Femur (tissue), 1 donor: ENCODE results near the gene TSSK6.

ENCODE experiments used
- DNase-seq: peaks from one replicate; pipeline ENCODE4 v3.0.0-alpha.2; 2017

The TSSK6 gene

DNA sequence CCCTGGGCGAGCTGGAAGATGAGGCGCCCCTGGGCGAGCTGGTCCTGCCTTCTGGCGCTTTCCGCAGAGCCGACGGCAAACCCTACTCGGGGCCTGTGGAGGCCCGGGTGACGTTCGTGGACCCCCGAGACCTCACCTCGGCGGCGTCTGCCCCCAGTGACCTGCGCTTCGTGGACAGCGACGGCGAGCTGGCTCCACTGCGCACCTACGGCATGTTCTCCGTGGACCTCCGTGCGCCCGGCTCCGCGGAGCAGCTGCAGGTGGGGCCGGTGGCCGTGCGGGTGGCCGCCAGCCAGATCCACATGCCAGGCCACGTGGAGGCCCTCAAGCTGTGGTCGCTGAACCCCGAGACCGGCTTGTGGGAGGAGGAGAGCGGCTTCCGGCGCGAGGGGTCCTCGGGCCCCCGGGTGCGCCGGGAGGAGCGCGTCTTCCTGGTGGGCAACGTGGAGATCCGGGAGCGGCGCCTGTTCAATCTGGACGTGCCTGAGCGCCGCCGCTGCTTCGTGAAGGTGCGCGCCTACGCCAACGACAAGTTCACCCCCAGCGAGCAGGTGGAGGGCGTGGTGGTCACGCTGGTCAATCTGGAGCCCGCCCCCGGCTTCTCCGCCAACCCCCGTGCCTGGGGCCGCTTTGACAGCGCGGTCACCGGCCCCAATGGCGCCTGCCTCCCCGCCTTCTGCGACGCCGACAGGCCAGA is 29.1 kb upstream of the TSSK6 start:
- peak; percentile 16 for DNase-seq

DNA sequence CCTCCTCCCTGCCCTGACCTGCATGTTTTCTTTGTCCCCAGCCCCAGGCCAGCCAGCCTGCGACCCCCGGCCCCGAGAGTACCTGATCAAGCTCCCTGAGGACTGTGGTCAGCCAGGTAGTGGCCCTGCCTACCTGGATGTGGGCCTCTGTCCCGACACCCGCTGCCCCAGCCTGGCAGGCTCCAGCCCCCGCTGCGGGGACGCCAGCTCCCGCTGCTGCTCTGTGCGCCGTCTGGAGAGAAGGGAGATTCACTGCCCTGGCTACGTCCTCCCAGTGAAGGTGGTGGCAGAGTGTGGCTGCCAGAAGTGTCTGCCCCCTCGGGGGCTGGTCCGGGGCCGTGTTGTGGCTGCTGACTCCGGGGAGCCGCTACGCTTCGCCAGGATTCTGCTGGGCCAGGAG is 28.3 kb upstream of the TSSK6 start:
- peak; percentile 19 for DNase-seq

DNA sequence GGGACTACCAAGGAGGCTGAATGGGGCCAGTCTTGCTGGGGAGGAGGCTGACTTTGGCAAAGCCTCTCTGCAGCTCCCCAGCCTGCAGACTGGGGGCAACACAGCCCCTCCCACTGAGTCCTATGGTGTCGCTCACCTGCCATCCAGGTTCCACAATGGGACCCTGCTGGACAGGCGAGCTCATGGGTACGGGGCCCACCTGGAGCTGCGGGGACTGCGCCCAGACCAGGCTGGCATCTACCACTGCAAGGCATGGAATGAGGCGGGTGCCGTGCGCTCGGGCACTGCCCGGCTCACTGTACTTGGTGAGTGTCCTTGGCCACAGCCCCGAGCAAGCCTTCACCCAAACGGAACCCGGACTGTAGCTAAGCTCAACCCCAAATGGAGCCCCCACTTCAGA is 27.8 kb upstream of the TSSK6 start:
- peak; percentile 22 for DNase-seq

DNA sequence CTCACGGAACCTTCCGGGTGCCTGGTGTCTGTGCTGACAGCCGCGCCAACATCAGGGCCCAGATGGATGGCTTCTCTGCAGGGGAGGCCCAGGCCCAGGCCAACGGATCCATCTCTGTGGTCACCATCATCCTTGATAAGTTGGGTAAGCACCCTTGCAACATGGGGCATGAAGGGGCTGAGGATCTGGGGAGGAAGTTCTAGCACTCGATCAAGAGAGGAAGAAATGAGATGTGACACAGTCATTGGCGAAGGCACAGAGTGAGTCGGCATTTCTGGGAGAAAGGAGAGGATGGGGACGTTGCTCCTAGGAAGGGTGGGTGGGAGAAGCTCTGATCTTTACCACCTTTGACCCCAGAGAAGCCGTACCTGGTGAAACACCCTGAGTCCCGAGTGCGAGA is 27.2 kb upstream of the TSSK6 start:
- DNase-seq = peak; percentile 32

DNA sequence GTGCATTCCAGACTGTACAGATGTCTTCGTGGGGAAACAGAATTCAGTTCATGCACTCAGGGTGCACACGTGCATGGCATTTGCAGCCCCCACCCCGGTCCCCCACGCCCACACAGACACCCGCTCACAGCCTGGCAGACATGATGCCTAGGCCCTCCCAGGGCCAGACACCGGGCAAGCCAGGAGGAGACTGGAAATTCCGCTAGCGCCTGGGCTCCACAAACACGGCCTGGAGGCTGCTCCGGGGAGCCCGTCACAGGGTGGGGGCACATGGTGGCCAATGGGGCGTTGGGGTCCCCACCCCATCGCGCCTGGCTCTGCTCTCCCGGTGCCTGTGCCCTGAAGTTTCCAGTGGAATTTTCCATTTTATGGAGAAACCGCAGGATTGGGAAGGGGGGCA is 26.3 kb upstream of the TSSK6 start:
- DNase-seq = peak; percentile 76

DNA sequence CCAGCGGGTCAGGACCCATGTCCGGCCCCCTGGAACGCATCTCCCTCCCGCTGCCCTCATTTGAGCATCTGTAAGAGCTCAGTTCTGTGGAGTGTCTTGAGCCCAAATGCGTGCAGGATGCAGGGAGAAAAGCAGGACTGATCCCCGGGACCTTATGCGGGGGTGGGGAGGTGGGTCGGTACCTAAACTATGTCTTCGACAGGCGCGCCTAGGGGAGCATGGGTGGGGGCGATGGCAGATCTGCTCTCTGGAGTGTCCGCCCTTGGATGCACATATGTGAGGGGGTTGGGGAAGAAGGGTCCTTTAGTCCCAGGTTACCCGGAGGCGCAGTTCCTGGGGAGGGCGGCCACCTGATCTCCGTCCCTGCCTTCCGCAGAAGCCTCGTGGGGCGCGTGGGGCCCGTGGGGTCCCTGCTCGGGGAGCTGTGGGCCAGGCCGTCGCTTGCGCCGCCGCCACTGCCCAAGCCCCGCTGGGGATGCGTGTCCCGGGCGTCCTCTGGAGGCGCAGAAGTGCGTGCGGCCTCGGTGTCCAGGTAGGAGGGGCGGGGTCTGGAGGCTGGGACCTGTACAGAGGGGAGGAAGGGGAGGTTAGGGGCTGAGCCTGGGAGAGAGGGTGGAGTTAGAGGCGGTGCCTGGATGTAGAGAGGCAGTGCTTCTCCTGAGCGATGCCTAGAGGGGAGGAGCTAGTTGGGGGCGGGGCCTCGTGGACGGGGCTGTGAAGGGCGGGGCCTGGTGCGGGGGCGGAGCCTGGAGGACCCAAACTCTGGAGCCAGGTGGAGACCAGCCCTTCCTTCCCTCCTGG is 25.6 kb upstream of the TSSK6 start:
- peak; percentile 81 for DNase-seq

DNA sequence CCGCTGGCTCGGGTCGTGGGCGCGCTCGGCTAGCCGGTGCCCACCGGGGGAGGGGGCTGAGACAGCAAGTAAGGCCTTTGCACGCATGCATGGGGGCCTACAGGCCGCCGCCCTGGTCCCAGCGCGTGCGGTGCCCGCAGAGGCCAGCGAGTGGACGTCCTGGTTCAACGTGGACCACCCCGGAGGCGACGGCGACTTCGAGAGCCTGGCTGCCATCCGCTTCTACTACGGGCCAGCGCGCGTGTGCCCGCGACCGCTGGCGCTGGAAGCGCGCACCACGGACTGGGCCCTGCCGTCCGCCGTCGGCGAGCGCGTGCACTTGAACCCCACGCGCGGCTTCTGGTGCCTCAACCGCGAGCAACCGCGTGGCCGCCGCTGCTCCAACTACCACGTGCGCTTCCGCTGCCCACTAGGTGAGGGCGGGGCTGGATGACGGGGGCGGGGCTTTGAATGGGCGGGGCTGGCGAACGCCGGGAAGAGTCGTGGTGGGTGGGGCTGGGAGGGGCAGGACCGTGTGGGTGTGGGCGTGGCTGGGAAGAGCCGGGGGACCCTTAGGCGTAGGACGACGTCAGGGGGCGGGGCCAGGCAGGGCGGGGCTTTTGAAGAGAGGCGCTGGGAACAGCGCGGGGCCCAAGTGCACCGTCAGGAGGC is 24.8 kb upstream of the TSSK6 start:
- DNase-seq = peak; percentile 89

DNA sequence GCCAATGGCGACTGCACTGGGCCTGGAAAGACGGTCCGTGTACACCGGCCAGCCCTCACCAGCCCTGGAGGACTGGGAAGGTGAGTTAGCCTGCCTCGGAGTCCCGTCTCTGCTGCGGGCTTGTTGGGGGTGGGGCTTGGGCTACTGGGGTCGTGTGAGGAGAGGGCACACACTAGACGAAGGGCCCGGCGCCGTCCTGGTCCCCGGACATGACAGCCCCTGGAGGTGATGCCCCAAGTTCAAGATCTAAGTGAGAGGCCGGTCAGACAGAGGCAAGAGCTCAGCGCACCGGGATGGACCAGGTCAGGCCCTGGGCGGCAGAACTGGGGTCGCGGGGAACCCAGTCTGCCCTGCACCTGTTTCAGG is 24.3 kb upstream of the TSSK6 start:
- peak; percentile 24 for DNase-seq

DNA sequence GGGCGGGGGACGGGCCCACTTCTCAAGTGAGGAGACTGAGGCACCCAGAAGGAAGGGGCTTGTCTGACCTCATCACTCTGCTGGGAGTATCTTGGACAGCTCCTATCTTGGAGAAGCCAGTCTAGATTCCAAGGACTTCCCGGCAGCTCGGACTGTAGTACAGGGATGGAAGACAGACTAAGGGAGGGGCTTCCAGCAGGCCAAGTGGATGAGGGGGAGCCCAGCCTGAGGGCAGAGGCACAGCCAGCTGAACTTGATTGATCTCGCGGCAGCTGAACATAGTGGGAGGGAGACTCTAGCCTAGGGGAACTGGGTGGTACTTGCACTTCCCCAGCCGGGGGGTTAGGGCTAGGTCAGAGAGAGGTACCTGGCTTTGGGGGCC is 23.4 kb upstream of the TSSK6 start:
- peak; percentile 71 for DNase-seq

DNA sequence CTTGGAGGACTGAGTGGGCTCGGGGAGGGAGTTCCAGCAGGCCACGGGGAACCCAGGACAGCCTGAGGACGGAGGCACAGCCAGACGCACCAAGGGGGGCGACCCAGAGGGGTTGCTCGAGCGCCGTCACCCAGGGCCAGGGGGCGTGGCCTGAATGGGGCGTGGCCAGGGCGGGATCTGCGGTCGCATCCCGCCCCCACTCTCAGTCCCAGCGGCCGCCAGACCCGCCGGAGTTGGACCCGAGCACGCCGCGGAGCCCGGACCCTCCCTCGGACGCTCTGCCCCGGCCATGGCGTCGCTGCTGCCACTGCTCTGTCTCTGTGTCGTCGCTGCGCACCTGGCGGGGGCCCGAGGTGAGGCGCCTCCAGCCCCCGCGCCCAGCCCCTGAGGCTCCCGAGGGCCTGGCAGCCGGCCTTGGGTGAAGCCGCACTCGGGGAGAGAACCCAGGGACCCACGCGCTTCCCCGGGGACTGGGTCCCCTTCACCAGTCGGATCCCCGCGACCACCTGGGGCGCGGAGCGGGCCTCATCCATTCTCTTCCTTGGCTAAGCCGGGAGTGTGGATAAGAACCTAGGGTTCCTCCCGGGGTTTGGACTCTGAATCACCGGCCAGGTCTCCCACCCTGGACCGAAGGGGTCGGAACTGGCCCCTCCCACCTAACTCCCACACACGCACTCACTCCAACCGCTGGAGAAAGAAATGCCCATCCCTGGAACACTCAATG is 22.9 kb upstream of the TSSK6 start, which contains the start of gene CILP2:
Gene CILP2, plus strand, starts transcription at position 205 of the 724 bp plus-strand sequence. Its CDS starts 85 bp downstream, at position 290.
- peak; percentile 80 for DNase-seq

DNA sequence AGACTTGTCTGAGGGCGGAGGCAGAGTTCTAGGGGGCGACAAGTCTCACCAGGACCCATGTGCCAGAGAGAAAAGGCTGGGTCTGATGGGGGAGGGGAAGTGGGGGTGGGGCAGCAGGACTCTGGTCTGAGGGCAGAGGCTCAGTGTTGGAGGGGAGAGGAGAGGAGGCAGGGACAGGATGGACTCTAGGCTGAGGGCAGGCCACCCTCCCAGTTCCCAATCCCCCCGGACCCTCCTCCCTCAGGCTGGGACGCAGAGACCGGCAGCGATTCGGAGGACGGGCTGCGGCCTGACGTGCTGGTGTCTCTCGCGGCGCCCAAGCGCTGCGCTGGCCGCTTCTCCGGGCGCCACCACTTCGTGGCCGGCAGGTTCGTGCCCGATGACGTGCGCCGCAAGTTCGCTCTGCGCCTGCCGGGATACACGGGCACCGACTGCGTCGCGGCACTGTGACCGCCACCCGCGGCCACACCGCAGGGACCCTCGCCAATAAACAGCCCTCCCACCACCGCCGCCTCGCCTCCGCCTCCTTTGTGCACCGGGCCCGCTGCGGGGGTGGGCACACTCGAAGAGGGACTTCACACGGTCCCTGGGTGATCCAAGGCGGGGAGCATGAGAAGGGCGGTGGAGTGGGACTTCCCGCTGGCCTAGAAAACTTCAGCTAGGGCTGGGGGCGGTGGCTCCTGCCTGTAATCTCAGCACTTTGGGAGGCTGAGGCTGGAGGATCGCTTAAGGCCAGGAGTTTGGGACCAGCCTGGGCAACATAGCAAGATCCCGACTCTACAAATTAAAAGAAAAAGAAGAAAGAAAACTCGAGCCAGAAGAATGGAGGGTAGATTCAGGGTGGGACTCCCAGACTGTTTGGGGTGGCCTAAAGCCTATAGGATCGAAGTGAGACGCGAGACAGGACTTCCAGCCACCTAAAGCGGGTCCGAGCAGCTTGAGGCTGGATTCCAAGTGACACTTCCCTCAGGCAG is 22.0 kb upstream of the TSSK6 start:
- peak; percentile 40 for DNase-seq

DNA sequence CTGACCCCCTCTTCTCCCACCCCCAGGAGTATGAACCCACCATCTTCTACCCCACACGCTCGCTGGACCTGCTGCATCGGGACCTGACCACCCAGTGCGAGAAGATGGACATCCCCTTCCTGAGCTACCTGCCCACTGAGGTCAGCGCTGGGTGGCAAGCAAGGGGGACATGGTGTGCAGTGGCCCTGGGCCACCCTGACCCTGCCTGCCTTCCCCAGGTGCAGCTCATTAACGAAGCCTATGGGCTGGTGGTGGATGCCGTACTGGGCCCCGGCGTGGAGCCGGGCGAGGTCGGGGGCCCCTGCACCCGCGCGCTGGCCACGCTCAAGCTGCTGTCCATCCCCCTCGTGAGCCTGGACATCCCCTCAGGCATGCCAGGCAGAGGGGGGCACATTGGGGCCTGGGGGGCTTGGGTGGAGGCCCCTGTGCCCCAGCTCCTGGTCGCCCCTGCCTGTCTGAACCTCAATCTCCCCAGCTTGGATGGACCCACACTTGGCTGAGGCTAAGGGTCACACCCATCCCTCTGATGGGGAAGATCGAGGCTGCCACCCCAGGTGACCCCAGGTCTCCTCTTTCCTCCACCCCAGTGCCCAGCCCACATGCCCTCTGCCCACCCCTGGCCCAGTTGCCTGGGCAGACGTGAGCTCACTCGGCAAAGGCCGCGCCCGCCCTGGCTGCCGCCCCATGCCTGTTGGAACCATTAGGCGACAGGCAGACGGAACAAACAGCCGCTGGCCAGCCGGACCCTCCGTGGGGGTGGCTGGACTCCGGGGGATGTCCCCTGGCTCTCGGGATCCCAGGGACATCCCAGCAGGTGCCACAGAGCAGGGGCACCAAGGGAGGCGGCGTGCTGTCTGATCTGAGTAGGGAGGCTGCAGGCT is 20.2 kb upstream of the TSSK6 start:
- peak; percentile 35 for DNase-seq

DNA sequence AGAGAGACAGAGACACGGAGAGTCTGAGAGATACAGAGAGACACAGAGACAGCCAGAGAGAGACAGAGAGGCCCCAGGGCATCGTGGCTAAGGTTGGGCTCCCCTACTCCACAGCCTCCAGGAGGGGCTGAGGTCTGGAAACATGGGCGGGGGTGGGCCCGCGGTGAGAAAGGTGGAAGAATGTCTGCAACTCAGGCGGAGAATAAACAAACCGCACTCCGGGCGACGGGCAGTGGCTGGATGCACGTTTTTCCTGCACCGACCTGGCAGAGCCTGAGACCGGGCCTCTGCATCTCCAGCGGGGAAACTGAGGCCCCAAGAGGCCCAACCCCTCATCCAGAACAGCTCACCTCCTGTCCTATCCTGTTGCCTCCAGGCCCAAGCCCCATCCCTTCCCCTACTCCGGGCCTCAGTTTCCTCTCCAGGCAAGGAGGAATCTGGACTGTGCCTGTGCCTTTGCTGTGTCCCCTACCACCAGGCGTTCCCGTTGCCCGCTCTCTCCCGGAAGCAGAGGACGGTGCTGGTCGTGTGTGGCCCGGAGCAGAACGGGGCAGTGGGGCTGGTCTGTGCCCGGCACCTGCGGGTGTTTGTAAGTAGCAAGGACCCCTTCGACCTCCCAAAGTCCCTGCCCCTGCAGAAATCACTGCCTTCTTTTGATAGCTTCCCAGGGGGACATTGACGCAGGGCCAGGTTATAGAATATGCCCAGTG is 19.4 kb upstream of the TSSK6 start:
- peak; percentile 38 for DNase-seq

DNA sequence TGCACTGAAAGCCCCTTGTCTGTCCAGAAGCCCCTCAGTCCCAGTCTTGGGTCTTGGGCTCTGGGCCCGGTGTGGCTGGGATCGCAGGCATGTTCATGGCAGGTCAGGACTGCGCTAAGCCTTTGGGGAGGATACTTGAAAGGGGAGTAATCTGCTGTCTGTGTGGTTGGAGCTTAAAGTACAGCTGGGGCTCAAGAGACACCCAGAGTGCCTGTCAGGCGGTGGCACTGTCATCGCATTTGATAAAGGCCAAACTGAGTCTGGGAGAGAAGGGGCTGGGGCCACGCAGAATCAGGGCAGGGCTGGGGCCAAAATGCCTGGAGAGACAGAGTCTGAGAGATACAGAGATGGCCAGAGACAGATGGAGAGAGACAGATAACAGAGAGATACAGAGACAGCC is 18.5 kb upstream of the TSSK6 start:
- peak; percentile 40 for DNase-seq

DNA sequence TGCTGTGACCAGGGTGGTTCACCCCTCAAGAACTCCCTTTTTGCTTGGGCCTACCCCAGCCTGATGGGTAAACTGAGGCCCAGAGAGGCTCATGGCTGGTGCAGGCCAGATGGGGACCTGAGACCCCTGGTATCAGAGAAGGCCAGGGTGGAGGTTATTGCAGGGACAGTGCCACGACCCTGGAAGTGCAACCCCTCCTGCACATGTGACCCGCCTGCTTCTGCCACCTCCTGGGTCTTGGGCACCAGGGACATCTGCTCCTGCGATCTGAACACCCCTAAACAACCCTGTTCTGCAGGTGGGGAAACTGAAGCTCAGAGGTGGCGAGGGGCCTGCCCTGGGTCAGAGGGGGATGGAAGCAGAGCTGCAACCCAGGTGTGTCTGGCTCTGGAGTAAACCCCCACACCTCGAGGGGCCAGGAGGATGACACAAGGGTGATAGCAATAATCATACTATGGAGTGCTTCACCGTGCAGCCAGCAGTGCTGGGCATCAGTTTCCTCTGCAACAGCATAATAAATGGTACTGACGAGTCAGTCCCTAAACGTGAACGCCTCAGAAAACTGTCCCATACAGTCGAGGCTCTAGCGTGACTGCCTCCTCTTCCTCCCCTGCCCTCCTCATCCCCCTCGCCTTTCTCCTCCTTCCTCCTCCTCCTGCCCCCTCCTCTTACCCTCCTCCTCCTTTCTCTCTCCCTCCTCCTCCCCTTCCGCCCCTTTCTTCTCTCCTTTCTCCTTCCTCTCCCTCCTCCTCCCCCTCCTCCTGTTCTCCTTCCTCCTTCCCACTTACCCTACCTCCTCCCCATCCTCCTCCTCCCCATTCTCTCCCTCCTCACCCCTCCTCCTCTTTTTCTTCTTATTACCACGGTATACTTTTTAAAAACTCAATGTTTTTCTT is 17.7 kb upstream of the TSSK6 start:
- DNase-seq = no peak

DNA sequence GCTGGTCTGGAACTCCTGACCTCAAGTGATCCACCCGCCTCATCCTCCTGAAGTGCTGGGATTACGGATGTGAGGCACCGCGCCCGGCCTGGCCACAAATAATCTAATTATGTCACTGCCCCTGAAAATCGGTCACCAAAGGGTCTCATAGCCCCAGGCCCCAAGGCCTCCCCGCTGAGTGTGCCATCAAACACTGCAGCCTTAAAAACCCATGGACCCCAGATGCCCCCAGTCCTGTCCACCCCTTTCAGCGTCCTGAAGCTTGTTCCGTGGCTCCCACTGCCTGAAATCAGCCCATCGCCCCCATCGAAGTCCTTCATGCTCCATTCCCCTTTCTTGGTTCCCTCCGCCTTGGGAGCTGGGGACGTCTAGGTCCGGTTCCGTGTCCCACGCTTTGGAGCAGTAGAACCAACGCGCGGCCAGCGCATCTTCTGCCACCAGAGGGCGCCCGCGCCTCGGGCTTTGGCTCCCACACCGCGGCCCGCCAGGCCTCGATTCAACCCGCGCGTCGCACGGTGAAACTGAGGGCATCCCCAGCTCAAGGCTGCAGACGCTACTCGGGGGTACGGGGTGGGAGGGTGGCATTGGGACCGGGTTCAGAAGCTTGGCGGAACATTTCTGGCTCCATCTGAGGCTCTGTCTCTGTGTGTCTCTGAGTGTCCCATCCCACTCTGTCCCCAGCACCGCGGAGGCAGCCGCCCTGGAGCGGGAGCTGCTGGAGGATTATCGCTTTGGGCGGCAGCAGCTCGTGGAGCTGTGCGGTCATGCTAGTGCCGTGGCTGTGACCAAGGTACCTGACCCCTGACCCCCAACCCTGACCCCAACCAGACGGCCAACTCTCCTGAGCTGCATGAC is 16.8 kb upstream of the TSSK6 start:
- DNase-seq = peak; percentile 87

DNA sequence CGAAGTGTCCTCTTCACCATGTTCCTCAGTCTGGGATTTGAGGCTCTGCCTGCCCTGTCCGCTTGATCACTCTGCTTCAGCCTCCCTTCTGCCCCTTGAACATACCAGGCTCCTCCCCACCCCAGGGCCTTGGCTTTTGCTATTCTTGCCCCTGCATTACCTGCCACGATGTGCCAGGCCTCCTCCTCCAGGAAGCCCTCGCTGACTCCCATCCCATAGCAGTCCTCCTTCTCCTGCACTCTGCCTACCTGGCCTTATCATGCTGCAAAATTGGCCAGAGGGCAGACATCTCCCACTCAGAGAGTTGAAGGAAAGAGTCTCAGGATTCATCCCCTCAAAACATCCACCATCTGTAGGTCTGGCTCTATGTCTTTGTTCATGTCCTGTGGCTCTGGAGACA is 15.5 kb upstream of the TSSK6 start:
- DNase-seq = no peak

DNA sequence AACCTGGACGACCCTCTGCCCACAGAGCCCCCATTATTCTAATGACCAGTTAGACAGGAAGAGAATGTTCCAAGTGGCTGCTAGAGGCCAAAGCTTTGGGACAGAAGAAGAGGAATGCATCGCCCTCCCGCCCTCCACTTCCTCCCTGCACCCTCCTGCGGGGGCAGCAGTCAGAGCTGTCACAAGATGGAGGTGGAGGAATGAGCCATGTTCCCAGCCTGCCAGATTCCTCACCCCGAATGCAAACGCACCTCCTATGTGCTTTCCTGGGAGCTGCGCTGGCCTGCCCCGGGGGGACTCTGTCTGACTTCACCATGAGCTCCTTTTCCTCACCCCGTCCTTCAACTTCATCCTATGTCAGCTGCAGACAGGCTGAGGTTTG is 15.1 kb upstream of the TSSK6 start:
- no peak for DNase-seq
